ENCODE results near the gene SRPK2.
"Not testable (repeated sequence)": the region's sequence is repeated elsewhere in the genome, so short reads cannot be mapped to it uniquely, and the experiment has no call there.

Gene SRPK2

DNA sequence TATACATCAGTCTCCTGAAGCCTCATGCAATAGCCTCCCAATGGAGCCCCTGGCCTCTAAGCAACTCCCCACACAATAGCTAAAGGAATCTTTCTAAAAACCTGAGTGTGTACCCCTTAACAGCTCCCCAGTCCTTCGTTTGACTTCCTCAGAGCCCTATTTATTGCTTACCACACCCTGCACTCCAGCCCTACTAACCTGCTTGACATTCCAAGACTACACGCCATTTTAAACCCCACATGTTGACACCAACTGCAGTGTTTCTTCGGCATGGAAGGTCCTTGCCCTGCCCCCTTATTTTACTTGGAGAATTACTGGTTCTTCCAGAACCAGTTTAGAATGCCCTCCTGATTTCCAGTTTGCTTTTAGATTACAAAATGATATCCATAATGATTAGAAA, 10.8 kb downstream of the SRPK2 start:
- ChIA-PET CTCF (interaction anchor here (1.8 kb wide), 1 partner anchor 10 kb away, joined by 5 read pairs; no protein-coding TSS in a partner anchor), POLR2A (no interaction called here)
- Histone ChIP-seq H3K36me3 (ENCODE audit: control insufficient read depth in 4 of 4, insufficient read depth in 4 of 4, low read length in 3 of 4) (no peaks in the 10 kb centered on the region), H3K9me3 (ENCODE audit: control extremely low read depth in 1 of 5, control insufficient read depth in 4 of 5, insufficient read depth in 2 of 5, low read depth in 1 of 5, low read length in 4 of 5) (no peaks in the 10 kb centered on the region), H3K4me1 (ENCODE audit: control extremely low read depth in 1 of 4, control insufficient read depth in 4 of 4, insufficient read depth in 4 of 4, low read length in 3 of 4) (peaks cover 0 to 2% (median 0%) of the 10 kb centered on the region in 4 experiments), H3K27me3 (replicated peaks in 2 of 5; ENCODE audit: control insufficient read depth in 4 of 5, insufficient read depth in 5 of 5, low read length in 4 of 5) (no peaks in the 10 kb centered on the region), H3K27ac (ENCODE audit: insufficient read depth in 1 of 2, low read depth in 1 of 2, low read length in 2 of 2, poor library complexity in 1 of 2, severe bottlenecking in 2 of 2) (no peak overlapping the region), H3K4me3 (ENCODE audit: control insufficient read depth in 1 of 7, extremely low read depth in 1 of 7, insufficient read depth in 4 of 7, low read depth in 2 of 7, low read length in 6 of 7) (no peak overlapping the region)
- 93% methylated on average over 3 of the region's 3 CpGs for WGBS (ENCODE audit: insufficient coverage)
- DNase-seq, result no peak

DNA sequence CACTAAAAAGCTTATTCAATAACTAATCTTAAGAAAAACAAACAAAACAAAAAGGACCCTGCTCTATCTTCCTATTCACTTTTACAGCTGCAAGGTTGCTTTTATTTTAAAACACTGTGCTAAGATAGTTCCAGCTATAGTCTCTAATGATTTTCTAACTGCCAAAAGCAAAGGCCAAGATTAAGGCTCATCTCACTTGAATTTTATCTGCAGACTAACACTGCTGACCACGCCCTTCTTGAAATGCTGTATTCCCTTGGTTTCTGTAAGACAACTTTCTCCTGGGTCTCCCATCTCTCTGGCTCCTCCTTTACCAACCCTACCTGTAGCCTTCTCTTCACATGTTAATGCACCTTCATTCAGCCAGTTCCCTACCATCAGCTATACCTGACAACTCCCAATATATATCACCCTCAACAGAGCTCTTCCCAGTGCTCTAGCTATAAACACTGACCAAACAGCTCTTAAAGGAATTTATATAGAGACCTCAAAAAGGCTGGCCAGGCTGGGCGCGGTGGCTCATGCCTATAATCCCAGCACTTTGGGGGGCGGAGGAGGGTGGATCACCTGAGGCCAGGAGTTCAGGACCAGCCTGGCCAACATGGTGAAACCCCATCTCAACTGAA, 11.7 kb downstream of the SRPK2 start:
- Histone ChIP-seq H3K27me3 (replicated peaks in 2 of 5; ENCODE audit: control insufficient read depth in 4 of 5, insufficient read depth in 5 of 5, low read length in 4 of 5) (no peaks in the 10 kb centered on the region), H3K36me3 (ENCODE audit: control insufficient read depth in 4 of 4, insufficient read depth in 4 of 4, low read length in 3 of 4) (no peaks in the 10 kb centered on the region), H3K27ac (ENCODE audit: insufficient read depth in 1 of 2, low read depth in 1 of 2, low read length in 2 of 2, poor library complexity in 1 of 2, severe bottlenecking in 2 of 2) (no peak overlapping the region), H3K4me1 (ENCODE audit: control extremely low read depth in 1 of 4, control insufficient read depth in 4 of 4, insufficient read depth in 4 of 4, low read length in 3 of 4) (peaks cover 0 to 2% (median 0%) of the 10 kb centered on the region in 4 experiments), H3K4me3 (ENCODE audit: control insufficient read depth in 1 of 7, extremely low read depth in 1 of 7, insufficient read depth in 4 of 7, low read depth in 2 of 7, low read length in 6 of 7) (no peak overlapping the region), H3K9me3 (ENCODE audit: control extremely low read depth in 1 of 5, control insufficient read depth in 4 of 5, insufficient read depth in 2 of 5, low read depth in 1 of 5, low read length in 4 of 5) (no peaks in the 10 kb centered on the region)
- CTCF ChIA-PET, result interaction anchor here (1.8 kb wide), 1 partner anchor 10 kb away, joined by 5 read pairs; no protein-coding TSS in a partner anchor
- peak in 1 of 3 donors; percentile 17 for DNase-seq
- POLR2A ChIA-PET, result no interaction called here
- 90% methylated on average over 4 of the region's 4 CpGs for WGBS (ENCODE audit: insufficient coverage)

DNA sequence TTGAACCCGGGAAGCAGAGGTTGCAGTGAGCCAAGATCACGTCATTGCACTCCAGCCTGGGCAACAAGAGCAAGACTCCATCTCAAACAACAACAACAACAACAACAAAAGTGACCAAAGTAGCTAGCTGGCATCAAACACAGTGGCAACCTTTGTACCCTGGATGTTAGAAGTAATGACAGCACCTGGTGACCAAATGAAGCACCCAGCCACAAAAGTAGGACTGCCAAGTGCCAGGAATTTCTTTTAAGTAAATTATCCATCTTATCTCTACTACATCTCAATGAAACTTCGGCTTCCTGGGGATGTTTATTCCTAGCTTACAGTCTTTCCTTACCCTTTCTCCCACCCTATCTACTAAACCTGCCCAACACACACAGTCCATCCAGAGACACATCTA, 18.8 kb downstream of the SRPK2 start:
- no peak for DNase-seq
- Histone ChIP-seq H3K4me3 (ENCODE audit: control insufficient read depth in 1 of 7, extremely low read depth in 1 of 7, insufficient read depth in 4 of 7, low read depth in 2 of 7, low read length in 6 of 7) (no peak overlapping the region), H3K4me1 (ENCODE audit: control extremely low read depth in 1 of 4, control insufficient read depth in 4 of 4, insufficient read depth in 4 of 4, low read length in 3 of 4) (no peaks in the 10 kb centered on the region), H3K27ac (ENCODE audit: insufficient read depth in 1 of 2, low read depth in 1 of 2, low read length in 2 of 2, poor library complexity in 1 of 2, severe bottlenecking in 2 of 2) (no peak overlapping the region), H3K36me3 (ENCODE audit: control insufficient read depth in 4 of 4, insufficient read depth in 4 of 4, low read length in 3 of 4) (no peaks in the 10 kb centered on the region), H3K9me3 (ENCODE audit: control extremely low read depth in 1 of 5, control insufficient read depth in 4 of 5, insufficient read depth in 2 of 5, low read depth in 1 of 5, low read length in 4 of 5) (no peaks in the 10 kb centered on the region), H3K27me3 (replicated peaks in 2 of 5; ENCODE audit: control insufficient read depth in 4 of 5, insufficient read depth in 5 of 5, low read length in 4 of 5) (no peaks in the 10 kb centered on the region)
- 0% methylated on average over 1 of the region's 3 CpGs for WGBS (ENCODE audit: insufficient coverage)
- ChIA-PET POLR2A (no interaction called here), CTCF (interaction anchor here (1.7 kb wide), 1 partner anchor 11 kb away, joined by 6 read pairs; no protein-coding TSS in a partner anchor)

DNA sequence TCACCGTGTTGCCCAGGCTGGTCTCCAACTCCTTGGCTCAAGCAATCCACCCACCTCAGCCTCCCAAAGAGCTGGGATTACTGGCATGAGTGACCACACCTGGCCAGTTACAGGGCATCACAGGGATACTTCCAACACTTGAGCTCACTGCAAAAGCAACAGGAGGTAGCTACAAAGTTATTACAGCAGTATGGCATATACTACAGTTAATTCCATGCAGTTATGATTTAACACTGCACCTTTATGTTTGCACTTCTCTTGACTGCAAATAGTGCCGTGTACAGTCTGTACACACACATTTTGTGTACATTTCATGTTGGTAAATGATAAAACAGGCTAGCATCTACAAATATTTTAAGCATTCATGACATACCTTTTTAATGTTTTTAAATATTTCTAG, 21.3 kb downstream of the SRPK2 start:
- ChIA-PET POLR2A (interaction anchor here (0.6 kb wide), 1 partner anchor 82 kb away, joined by 4 read pairs; no protein-coding TSS in a partner anchor), CTCF (no interaction called here)
- no peak for DNase-seq
- Histone ChIP-seq H3K27me3 (replicated peaks in 2 of 5; ENCODE audit: control insufficient read depth in 4 of 5, insufficient read depth in 5 of 5, low read length in 4 of 5) (no peaks in the 10 kb centered on the region), H3K9me3 (ENCODE audit: control extremely low read depth in 1 of 5, control insufficient read depth in 4 of 5, insufficient read depth in 2 of 5, low read depth in 1 of 5, low read length in 4 of 5) (peaks cover 0 to 3% (median 0%) of the 10 kb centered on the region in 5 experiments), H3K27ac (ENCODE audit: insufficient read depth in 1 of 2, low read depth in 1 of 2, low read length in 2 of 2, poor library complexity in 1 of 2, severe bottlenecking in 2 of 2) (no peak overlapping the region), H3K4me3 (ENCODE audit: control insufficient read depth in 1 of 7, extremely low read depth in 1 of 7, insufficient read depth in 4 of 7, low read depth in 2 of 7, low read length in 6 of 7) (no peak overlapping the region), H3K36me3 (ENCODE audit: control insufficient read depth in 4 of 4, insufficient read depth in 4 of 4, low read length in 3 of 4) (no peaks in the 10 kb centered on the region), H3K4me1 (ENCODE audit: control extremely low read depth in 1 of 4, control insufficient read depth in 4 of 4, insufficient read depth in 4 of 4, low read length in 3 of 4) (no peaks in the 10 kb centered on the region)
- WGBS (ENCODE audit: insufficient coverage), result 100% methylated on average over 1 of the region's 2 CpGs

DNA sequence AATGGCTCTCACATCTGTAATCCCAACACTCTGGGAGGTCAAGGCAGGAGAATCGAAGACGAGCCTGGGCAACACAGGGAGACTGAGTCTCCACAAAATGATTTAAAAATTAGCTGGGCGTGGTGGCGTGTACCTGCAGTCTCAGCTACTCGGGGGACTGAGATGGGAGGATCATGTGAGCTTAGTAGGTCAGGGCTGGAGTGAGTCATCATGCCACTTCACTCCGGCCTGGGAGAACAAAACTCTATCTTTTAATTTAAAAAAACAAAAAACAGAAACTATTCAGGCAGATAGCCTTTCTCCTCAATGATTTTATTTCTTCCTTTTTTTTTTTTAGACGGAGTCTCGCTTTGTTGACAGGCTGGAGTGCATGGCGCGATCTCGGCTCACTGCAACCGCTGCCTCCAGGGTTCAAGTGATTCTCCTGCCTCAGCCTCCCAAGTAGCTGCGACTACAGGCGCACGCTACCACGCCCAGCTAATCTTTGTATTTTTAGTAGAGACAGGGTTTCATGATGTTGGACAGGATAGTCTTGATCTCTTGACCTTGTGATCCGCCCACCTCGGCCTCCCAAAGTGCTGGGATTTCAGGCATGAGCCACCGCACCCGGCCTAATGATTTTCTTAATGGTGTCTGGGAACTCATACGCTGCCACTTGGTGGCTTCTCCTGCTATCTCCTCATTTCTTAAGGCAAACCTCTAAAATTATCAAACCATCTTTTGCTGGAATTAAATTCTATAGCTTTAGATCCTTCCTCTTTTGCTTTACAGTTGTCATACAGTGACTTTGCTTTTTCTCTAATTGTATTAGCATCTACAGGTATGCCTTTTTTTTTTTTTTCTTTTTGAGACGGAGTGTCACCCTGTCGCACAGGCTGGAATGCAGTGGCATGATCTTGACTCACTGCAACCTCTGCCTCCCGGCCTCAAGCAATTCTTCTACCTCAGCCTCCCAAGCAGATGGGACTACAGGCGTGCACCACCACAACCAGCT, 22.9 kb downstream of the SRPK2 start:
- 97% methylated on average over 12 of the region's 25 CpGs for WGBS (ENCODE audit: insufficient coverage)
- CTCF ChIA-PET, result interaction anchor here (1.2 kb wide), 1 partner anchor 9 kb away, joined by 3 read pairs; no protein-coding TSS in a partner anchor

DNA sequence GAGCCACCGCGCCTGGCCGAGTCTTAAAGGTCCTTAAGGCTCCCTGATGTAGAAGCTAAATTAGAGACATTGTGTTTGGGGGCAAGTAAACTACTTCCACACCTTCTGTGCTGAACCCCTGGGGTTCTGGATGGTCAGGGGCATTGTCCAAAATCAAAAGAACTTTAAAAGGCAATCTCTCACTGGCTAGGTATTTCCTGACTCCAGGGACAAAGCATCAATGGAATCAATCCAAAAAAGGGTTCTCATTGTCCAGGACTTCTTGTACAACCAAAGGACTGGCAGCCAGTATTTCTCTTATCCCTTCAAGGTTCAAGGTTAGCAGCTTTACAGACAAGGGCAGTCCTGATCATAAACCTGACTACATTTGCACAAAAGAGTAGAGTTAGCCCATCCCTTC, 24.0 kb downstream of the SRPK2 start:
- Histone ChIP-seq H3K4me1 (ENCODE audit: control extremely low read depth in 1 of 4, control insufficient read depth in 4 of 4, insufficient read depth in 4 of 4, low read length in 3 of 4) (no peaks in the 10 kb centered on the region), H3K4me3 (ENCODE audit: control insufficient read depth in 1 of 7, extremely low read depth in 1 of 7, insufficient read depth in 4 of 7, low read depth in 2 of 7, low read length in 6 of 7) (no peak overlapping the region), H3K9me3 (ENCODE audit: control extremely low read depth in 1 of 5, control insufficient read depth in 4 of 5, insufficient read depth in 2 of 5, low read depth in 1 of 5, low read length in 4 of 5) (peaks cover 0 to 3% (median 0%) of the 10 kb centered on the region in 5 experiments), H3K27me3 (replicated peaks in 2 of 5; ENCODE audit: control insufficient read depth in 4 of 5, insufficient read depth in 5 of 5, low read length in 4 of 5) (no peaks in the 10 kb centered on the region), H3K27ac (ENCODE audit: insufficient read depth in 1 of 2, low read depth in 1 of 2, low read length in 2 of 2, poor library complexity in 1 of 2, severe bottlenecking in 2 of 2) (no peak overlapping the region), H3K36me3 (ENCODE audit: control insufficient read depth in 4 of 4, insufficient read depth in 4 of 4, low read length in 3 of 4) (no peaks in the 10 kb centered on the region)
- WGBS (ENCODE audit: insufficient coverage), result 100% methylated on average over 3 of the region's 3 CpGs
- POLR2A ChIA-PET, result no interaction called here
- CTCF ChIA-PET, result no interaction called here
- no peak for DNase-seq

More for the DNA sequence above, 22.9 kb downstream of the SRPK2 start:
- H3K4me1 ChIP-seq (ENCODE audit: control extremely low read depth in 1 of 4, control insufficient read depth in 4 of 4, insufficient read depth in 4 of 4, low read length in 3 of 4), result no peaks in the 10 kb centered on the region
- no peaks in the 10 kb centered on the region for H3K27me3 ChIP-seq (replicated peaks in 2 of 5; ENCODE audit: control insufficient read depth in 4 of 5, insufficient read depth in 5 of 5, low read length in 4 of 5)
- no peak overlapping the region for H3K27ac ChIP-seq (ENCODE audit: insufficient read depth in 1 of 2, low read depth in 1 of 2, low read length in 2 of 2, poor library complexity in 1 of 2, severe bottlenecking in 2 of 2)
- POLR2A ChIA-PET, result no interaction called here
- peaks cover 0 to 3% (median 0%) of the 10 kb centered on the region in 5 experiments for H3K9me3 ChIP-seq (ENCODE audit: control extremely low read depth in 1 of 5, control insufficient read depth in 4 of 5, insufficient read depth in 2 of 5, low read depth in 1 of 5, low read length in 4 of 5)
- no peaks in the 10 kb centered on the region for H3K36me3 ChIP-seq (ENCODE audit: control insufficient read depth in 4 of 4, insufficient read depth in 4 of 4, low read length in 3 of 4)
- DNase-seq, result peak in 1 of 3 donors; percentile 43
- H3K4me3 ChIP-seq (ENCODE audit: control insufficient read depth in 1 of 7, extremely low read depth in 1 of 7, insufficient read depth in 4 of 7, low read depth in 2 of 7, low read length in 6 of 7), result no peak overlapping the region

DNA sequence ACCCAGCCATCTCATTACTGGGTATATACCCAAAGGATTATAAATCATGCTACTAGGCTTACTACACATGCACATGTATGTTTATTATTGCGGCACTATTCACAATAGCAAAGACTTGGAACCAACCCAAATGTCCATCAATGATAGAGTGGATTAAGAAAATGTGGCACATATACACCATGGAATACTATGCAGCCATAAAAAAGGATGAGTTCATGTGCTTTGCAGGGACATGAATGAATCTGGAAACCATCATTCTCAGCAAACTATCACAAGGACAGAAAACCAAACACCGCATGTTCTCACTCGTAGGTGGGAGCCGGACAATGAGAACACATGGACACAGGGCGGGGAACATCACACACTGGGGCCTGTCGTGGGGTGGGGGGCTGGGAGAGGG, 25.1 kb downstream of the SRPK2 start:
- H3K4me1 ChIP-seq (ENCODE audit: control extremely low read depth in 1 of 4, control insufficient read depth in 4 of 4, insufficient read depth in 4 of 4, low read length in 3 of 4); H3K27me3 ChIP-seq (replicated peaks in 2 of 5; ENCODE audit: control insufficient read depth in 4 of 5, insufficient read depth in 5 of 5, low read length in 4 of 5); H3K27ac ChIP-seq (ENCODE audit: insufficient read depth in 1 of 2, low read depth in 1 of 2, low read length in 2 of 2, poor library complexity in 1 of 2, severe bottlenecking in 2 of 2); H3K9me3 ChIP-seq (ENCODE audit: control extremely low read depth in 1 of 5, control insufficient read depth in 4 of 5, insufficient read depth in 2 of 5, low read depth in 1 of 5, low read length in 4 of 5); H3K4me3 ChIP-seq (ENCODE audit: control insufficient read depth in 1 of 7, extremely low read depth in 1 of 7, insufficient read depth in 4 of 7, low read depth in 2 of 7, low read length in 6 of 7); DNase-seq; H3K36me3 ChIP-seq (ENCODE audit: control insufficient read depth in 4 of 4, insufficient read depth in 4 of 4, low read length in 3 of 4); CTCF ChIA-PET; POLR2A ChIA-PET: not testable (repeated sequence)
- WGBS (ENCODE audit: insufficient coverage), result no CpG with 5 or more reads among the region's 6 CpGs
